Activated T-helper 1 cell treated with anti-CD3 and anti-CD28 coated beads, Interleukin-12 subunit alpha, Interleukin-12 subunit beta, Interleukin-2, Interleukin-4 antibody, amounts not matched to agents 30 ng/mL and 10 ng/mL and 1 ng/mL, durations not matched to agents 14 hours and 24 hours and 36 hours (primary cell): ENCODE results near the gene TM4SF5. TPM values are rescaled to one million over a fixed set of nuclear protein-coding genes. Genes with fewer than 3 reads are reported as not detected.

Experiments
- DNase-seq: peaks from one replicate; pipeline ENCODE4 v3.0.0; 2021; ENCODE audit warnings: low spot score
- H3K27ac Mint-ChIP-seq: one replicate; pipeline ENCODE4 v1.8.0; 2021; ENCODE audit warnings: mild to moderate bottlenecking, mixed read lengths
- H3K27me3 Mint-ChIP-seq: one replicate; pipeline ENCODE4 v1.8.0; 2022; ENCODE audit warnings: mild to moderate bottlenecking, moderate library complexity, mixed read lengths; ENCODE audit not compliant: insufficient read depth
- H3K36me3 Mint-ChIP-seq: one replicate; pipeline ENCODE4 v1.8.0; 2021; ENCODE audit warnings: low read depth, mixed read lengths
- H3K4me1 Mint-ChIP-seq: one replicate; pipeline ENCODE4 v1.8.0; 2021; ENCODE audit warnings: low read depth, mixed read lengths
- H3K4me3 Mint-ChIP-seq: one replicate; pipeline ENCODE4 v1.8.0; 2021; ENCODE audit warnings: mild to moderate bottlenecking, moderate library complexity, mixed read lengths
- H3K9me3 Mint-ChIP-seq: one replicate; pipeline ENCODE4 v1.8.0; 2021; ENCODE audit warnings: mixed read lengths
- intact Hi-C: fragments of 100-400 bp; cut with micrococcal nuclease; formaldehyde crosslinking; loops from one replicate; pipeline ENCODE4 v1.15.1; 2024
- total RNA-seq: library from RNA; stranded (reverse); gene quantifications from 2 replicates; pipeline ENCODE4 v1.2.3, GENCODE V29; 2022

The TM4SF5 gene
- total RNA-seq, 1 donor from 2014 or later: not detected

GRCh38 chr17:4786516-4786915, 14.8 kb downstream of the TM4SF5 start:
- no peaks in the 10 kb centered on the region for H3K9me3 Mint-ChIP-seq
- H3K36me3 Mint-ChIP-seq: peaks cover 4% of the 10 kb centered on the region
- H3K27ac Mint-ChIP-seq: no peak overlapping the region
- no peak for DNase-seq
- intact Hi-C loops: loop anchor here (2.0 to 5.0 kb wide), 2 partner anchors 102 to 144 kb away; partner anchors contain the start of gene ALOX15
- no peak overlapping the region for H3K4me3 Mint-ChIP-seq
- H3K27me3 Mint-ChIP-seq: peaks cover 58% of the 10 kb centered on the region
- peaks cover 43% of the 10 kb centered on the region for H3K4me1 Mint-ChIP-seq

GRCh38 chr17:4788159-4788806, 16.6 kb downstream of the TM4SF5 start:
- H3K36me3 Mint-ChIP-seq: peaks cover 4% of the 10 kb centered on the region
- intact Hi-C loops: loop anchor here (5.0 kb wide), 1 partner anchor 146 kb away; the partner anchor contains the start of gene ALOX15
- no peak for DNase-seq
- H3K9me3 Mint-ChIP-seq: no peaks in the 10 kb centered on the region
- H3K4me1 Mint-ChIP-seq: peaks cover 36% of the 10 kb centered on the region
- peak overlapping the region; percentile 48 for H3K27ac Mint-ChIP-seq
- peak overlapping the region; percentile 66 for H3K4me3 Mint-ChIP-seq
- peaks cover 60% of the 10 kb centered on the region for H3K27me3 Mint-ChIP-seq

- Mint-ChIP-seq H3K36me3 (peaks cover 4% of the 10 kb centered on the region), H3K9me3 (no peaks in the 10 kb centered on the region), H3K27ac (peak within 1 kb of the TSS; percentile 48), H3K4me3 (peak within 1 kb of the TSS; percentile 73), H3K27me3 (peaks cover 54% of the 10 kb centered on the region), H3K4me1 (peaks cover 36% of the 10 kb centered on the region)
- DNase-seq: no peak
- intact Hi-C loops: loop anchor here (5.0 kb wide), 1 partner anchor 147 kb away; the partner anchor contains the start of gene ALOX15
Observed at GRCh38 chr17:4788807-4789700, 17.4 kb downstream of the TM4SF5 start, which contains the start of gene GLTPD2. GLTPD2 (plus strand) TSS chr17:4788964; CDS start chr17:4789012, 48 bp downstream.

GRCh38 chr17:4789701-4789950, 17.9 kb downstream of the TM4SF5 start:
- Mint-ChIP-seq H3K36me3 (peaks cover 4% of the 10 kb centered on the region), H3K27me3 (peaks cover 48% of the 10 kb centered on the region), H3K4me1 (peaks cover 36% of the 10 kb centered on the region), H3K4me3 (peak overlapping the region; percentile 73), H3K9me3 (no peaks in the 10 kb centered on the region), H3K27ac (peak overlapping the region; percentile 34)
- no peak for DNase-seq
- intact Hi-C loops: loop anchor here (5.0 kb wide), 1 partner anchor 147 kb away; the partner anchor contains the start of gene ALOX15

GRCh38 chr17:4789951-4790704, 18.4 kb downstream of the TM4SF5 start:
- Mint-ChIP-seq H3K36me3 (peaks cover 4% of the 10 kb centered on the region), H3K4me1 (peaks cover 36% of the 10 kb centered on the region), H3K4me3 (peak overlapping the region; percentile 85), H3K27me3 (peaks cover 45% of the 10 kb centered on the region), H3K27ac (peak overlapping the region; percentile 96), H3K9me3 (no peaks in the 10 kb centered on the region)
- intact Hi-C loops: loop anchor here (1.0 to 5.0 kb wide), 8 partner anchors 16 to 159 kb away; partner anchors contain the start of genes ALOX15, ARRB2, C17orf107 and MED11
- peak; percentile 82 for DNase-seq

GRCh38 chr17:4790705-4791088, 19.0 kb downstream of the TM4SF5 start:
- peak overlapping the region; percentile 96 for H3K27ac Mint-ChIP-seq
- intact Hi-C loops: loop anchor here (1.0 to 2.0 kb wide), 7 partner anchors 16 to 158 kb away; partner anchors contain the start of genes ARRB2, C17orf107, MED11 and PFN1
- H3K4me1 Mint-ChIP-seq: peaks cover 32% of the 10 kb centered on the region
- peaks cover 4% of the 10 kb centered on the region for H3K36me3 Mint-ChIP-seq
- peak overlapping the region; percentile 85 for H3K4me3 Mint-ChIP-seq
- H3K9me3 Mint-ChIP-seq: no peaks in the 10 kb centered on the region
- no peak for DNase-seq
- H3K27me3 Mint-ChIP-seq: peaks cover 40% of the 10 kb centered on the region

GRCh38 chr17:4795168-4795567, 23.5 kb downstream of the TM4SF5 start:
- peaks cover 12% of the 10 kb centered on the region for H3K27me3 Mint-ChIP-seq
- intact Hi-C loops: no loop called here
- H3K27ac Mint-ChIP-seq: peak overlapping the region; percentile 99
- no peak for DNase-seq
- H3K4me1 Mint-ChIP-seq: peaks cover 14% of the 10 kb centered on the region
- peak overlapping the region; percentile 100 for H3K4me3 Mint-ChIP-seq
- no peaks in the 10 kb centered on the region for H3K9me3 Mint-ChIP-seq
- H3K36me3 Mint-ChIP-seq: peaks cover 18% of the 10 kb centered on the region

- DNase-seq: no peak
- Mint-ChIP-seq H3K4me3 (peak overlapping the region; percentile 100), H3K4me1 (peaks cover 7% of the 10 kb centered on the region), H3K36me3 (peaks cover 18% of the 10 kb centered on the region), H3K27ac (peak overlapping the region; percentile 99), H3K9me3 (no peaks in the 10 kb centered on the region), H3K27me3 (peaks cover 9% of the 10 kb centered on the region)
- intact Hi-C loops: loop anchor here (1.0 to 2.0 kb wide), 5 partner anchors 11 to 232 kb away; partner anchors contain the start of genes ARRB2, MED11, MINK1 and PLD2
Observed at GRCh38 chr17:4796552-4796920, 24.9 kb downstream of the TM4SF5 start.

- DNase-seq: no peak
- H3K9me3 Mint-ChIP-seq: no peaks in the 10 kb centered on the region
- peaks cover 7% of the 10 kb centered on the region for H3K4me1 Mint-ChIP-seq
- no peak overlapping the region for H3K27ac Mint-ChIP-seq
- H3K4me3 Mint-ChIP-seq: no peak overlapping the region
- peaks cover 18% of the 10 kb centered on the region for H3K36me3 Mint-ChIP-seq
- no peaks in the 10 kb centered on the region for H3K27me3 Mint-ChIP-seq
- intact Hi-C loops: no loop called here
Observed at GRCh38 chr17:4800462-4801196, 28.9 kb downstream of the TM4SF5 start.

- intact Hi-C loops: no loop called here
Observed at GRCh38 chr17:4802228-4802627, 30.5 kb downstream of the TM4SF5 start, which contains the start of gene C17orf114. C17orf114 (minus strand) TSS chr17:4802328.

GRCh38 chr17:4806456-4806776, 34.7 kb downstream of the TM4SF5 start:
- peaks cover 2% of the 10 kb centered on the region for H3K27me3 Mint-ChIP-seq
- no peaks in the 10 kb centered on the region for H3K9me3 Mint-ChIP-seq
- H3K4me3 Mint-ChIP-seq: peak overlapping the region; percentile 78
- intact Hi-C loops: loop anchor here (1.0 to 5.0 kb wide), 2 partner anchors 16 to 249 kb away; partner anchors contain the start of gene MYBBP1A
- no peak for DNase-seq
- H3K36me3 Mint-ChIP-seq: peaks cover 12% of the 10 kb centered on the region
- H3K4me1 Mint-ChIP-seq: peaks cover 11% of the 10 kb centered on the region
- H3K27ac Mint-ChIP-seq: no peak overlapping the region

More at GRCh38 chr17:4802228-4802627, 30.5 kb downstream of the TM4SF5 start, which contains the start of gene C17orf114:
- Mint-ChIP-seq H3K36me3 (peaks cover 14% of the 10 kb centered on the region), H3K27me3 (no peaks in the 10 kb centered on the region), H3K4me1 (peaks cover 6% of the 10 kb centered on the region), H3K4me3 (no peak within 1 kb of the TSS), H3K9me3 (no peaks in the 10 kb centered on the region), H3K27ac (no peak within 1 kb of the TSS)
- no peak for DNase-seq
